SK-N-SH (cell line): Measurements from ENCODE around the gene S100A8.

Experiments
- CHD2 ChIP-seq: fragments of 150-350 bp; IDR thresholded peaks from 2 replicates; pipeline ENCODE4 v1.6.1; 2018; ENCODE audit warnings: low read length; ENCODE audit not compliant: partially characterized antibody
- CTCF ChIP-seq: fragments of 200-600 bp; sonication (generic); IDR thresholded peaks from 2 replicates; pipeline ENCODE4 v1.6.1; 2017; ENCODE audit warnings: antibody characterized with exemption, mild to moderate bottlenecking, moderate library complexity
- PBX3 ChIP-seq: IDR thresholded peaks from 2 replicates; pipeline ENCODE4; 2012
- REST ChIP-seq: IDR thresholded peaks from 2 replicates; pipeline ENCODE4 v1.6.1; 2012; ENCODE audit warnings: mild to moderate bottlenecking, low read depth, low read length, moderate library complexity
- TF ChIP-seq, protein P1 (sequence below): IDR thresholded peaks from 2 replicates; pipeline ENCODE4 v1.4.0; 2012; ENCODE audit warnings: low read depth

DNA sequence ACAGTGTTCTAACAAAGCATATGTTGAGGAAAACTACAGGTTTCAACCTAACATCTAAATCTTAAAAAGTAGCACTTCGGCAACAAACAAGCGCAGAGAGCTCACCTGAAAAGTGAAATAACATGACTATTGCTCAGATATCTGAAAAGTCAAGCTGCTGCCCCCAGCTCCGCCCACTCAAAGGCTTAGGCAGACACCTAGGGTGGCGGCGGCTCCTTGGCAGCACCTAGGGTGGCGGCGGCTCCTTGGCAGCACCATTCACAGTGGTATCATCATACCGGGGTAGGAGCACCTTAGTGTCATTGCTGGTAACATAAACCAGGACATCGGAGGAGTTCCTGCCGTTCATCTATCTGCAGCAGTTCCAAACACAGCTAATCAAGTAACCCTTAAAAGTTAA is 11.3 kb downstream of the S100A8 start:
- no peak for TF ChIP-seq PBX3
- TF ChIP-seq REST = no peak
- TF ChIP-seq, protein P1, sequence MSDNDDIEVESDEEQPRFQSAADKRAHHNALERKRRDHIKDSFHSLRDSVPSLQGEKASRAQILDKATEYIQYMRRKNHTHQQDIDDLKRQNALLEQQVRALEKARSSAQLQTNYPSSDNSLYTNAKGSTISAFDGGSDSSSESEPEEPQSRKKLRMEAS = no peak
- TF ChIP-seq CTCF = no peak
- no peak for TF ChIP-seq CHD2
